ENCODE data around the gene ARID1B.
"Not testable (repeated sequence)": the region's sequence is repeated elsewhere in the genome, so short reads cannot be mapped to it uniquely, and the experiment has no call there.

ARID1B gene

DNA sequence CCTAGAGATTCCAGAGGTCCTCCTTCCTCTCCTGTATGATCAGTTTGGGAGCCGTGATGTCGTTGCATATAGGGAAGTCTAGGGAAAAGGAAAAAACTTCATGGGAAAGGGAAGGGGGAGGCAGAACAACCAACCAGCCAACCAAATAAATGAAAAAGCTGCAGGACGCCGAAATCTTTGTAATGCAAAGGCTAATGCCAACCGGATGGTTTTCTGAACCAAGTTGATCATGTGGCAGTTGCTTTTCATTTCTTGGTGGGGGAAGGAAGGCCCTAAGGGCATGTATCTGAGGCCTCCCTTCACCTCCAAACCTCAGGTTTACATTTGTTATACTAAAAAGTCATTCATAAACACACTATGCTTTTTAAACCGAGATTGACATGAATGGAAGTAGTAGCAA is 167.2 kb downstream of the ARID1B start:
- in situ Hi-C loops (cut with MboI; ENCODE audit: low pct_unique_long_range_greater_than_20kb, low sequenced_read_pairs) = no loop called here

DNA sequence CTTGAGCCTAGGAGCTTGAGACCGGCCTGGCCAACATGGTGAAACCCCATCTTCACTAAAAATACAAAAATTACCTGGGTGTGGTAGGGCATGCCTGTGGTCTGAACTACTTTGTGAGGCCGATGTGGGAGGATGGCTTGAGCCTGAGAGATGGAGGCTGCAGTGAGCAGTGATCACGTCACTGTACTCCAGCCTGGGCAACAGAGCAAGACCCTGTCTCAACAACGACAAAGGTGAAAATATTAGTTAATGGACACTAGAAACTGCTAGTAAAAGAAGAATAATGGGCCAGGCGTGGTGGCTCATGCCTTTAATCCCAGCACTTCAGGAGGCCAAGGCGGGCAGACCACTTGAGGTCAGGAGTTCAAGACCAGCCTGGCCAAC is 168.6 kb downstream of the ARID1B start:
- in situ Hi-C loops (cut with MboI; ENCODE audit: low pct_unique_long_range_greater_than_20kb, low sequenced_read_pairs) = not testable (repeated sequence)

More for the DNA sequence above, 167.2 kb downstream of the ARID1B start:
- no peak for DNase-seq

DNA sequence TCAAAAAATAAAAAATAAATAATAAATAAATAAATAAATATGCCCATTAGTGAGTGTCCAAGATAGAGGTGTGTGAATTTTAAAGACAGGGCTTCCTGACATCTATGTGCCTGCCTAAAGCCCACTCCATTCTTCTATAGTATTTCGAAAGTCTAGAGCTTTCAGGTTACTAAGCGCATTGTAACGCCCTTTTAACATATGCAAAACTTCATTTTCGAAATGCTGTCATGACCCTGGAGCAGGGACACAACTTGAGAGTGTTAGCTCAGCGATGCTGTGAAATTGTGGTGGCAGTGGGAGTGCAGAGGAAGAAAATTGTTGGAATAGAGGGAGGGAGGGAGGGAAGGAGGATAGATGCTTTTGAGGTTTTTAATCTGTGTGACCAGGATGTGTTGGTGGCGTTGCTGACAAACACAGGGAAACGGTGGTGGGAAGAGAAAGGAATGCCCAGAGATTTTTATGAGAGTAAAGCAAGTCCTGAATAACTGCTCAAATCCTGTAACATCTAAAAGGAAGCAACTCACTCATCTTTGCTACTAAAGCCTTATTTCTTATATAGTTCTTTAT is 169.3 kb downstream of the ARID1B start:
- no peak for DNase-seq
- in situ Hi-C loops (cut with MboI; ENCODE audit: low pct_unique_long_range_greater_than_20kb, low sequenced_read_pairs) = no loop called here

More for the DNA sequence above, 168.6 kb downstream of the ARID1B start:
- not testable (repeated sequence) for DNase-seq

DNA sequence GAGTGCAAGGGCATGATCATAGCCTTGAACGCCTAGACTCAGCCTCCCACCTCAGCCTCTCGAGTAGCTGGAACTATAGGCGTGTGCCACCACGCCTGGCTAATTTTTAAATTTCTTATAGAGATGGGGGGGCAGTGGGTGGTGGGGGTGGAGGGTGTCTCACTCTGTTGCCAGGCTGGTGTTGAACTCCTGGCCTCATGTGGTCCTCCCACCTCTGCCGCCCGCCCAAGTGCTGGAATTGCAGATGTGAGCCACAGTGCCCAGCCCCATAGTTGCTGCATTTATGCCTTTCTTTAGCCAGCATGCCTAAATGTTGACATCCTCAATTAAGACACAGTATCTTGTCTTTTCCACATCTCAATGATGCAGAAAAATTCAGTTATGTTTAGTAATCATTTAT is 171.1 kb downstream of the ARID1B start:
- DNase-seq = no peak
- in situ Hi-C loops (cut with MboI; ENCODE audit: low pct_unique_long_range_greater_than_20kb, low sequenced_read_pairs) = no loop called here

DNA sequence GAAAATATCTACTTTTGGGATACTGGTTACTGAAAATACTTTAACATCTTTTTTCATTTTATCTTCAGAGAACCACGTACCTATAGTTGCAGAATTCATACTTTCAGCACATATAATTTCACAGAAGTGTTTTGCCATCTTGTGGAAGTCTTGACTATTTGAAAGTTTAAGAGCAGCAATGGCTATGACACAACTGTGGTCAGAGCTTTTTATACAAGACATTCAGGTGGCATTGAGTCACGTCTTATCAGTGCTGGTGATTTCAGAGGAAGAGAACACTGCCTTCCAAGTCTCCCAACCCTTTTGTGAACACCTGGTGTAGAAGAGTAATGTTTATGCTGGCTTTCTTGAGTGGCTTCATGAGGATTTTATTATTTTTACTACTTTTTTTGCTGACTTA is 171.6 kb downstream of the ARID1B start:
- no peak for DNase-seq
- in situ Hi-C loops (cut with MboI; ENCODE audit: low pct_unique_long_range_greater_than_20kb, low sequenced_read_pairs) = no loop called here

DNA sequence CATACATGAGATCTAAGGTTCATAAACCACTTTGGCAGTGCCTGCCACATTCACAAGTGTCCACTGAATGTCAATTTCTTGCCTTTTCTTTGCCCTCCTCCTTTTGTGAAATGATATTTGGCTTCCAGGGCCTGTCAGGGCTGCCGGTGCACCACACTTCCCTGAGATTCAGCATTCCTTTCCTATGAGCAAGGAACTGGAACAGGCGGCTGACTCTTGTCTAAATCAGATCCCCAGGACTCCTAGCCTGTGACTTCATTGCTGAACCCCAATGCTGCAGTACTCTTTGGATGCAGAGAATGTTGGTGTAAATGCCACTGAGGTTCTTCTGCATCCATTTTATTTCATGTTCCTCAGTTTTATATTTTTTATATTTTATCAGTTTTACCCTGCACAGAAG is 172.2 kb downstream of the ARID1B start:
- in situ Hi-C loops (cut with MboI; ENCODE audit: low pct_unique_long_range_greater_than_20kb, low sequenced_read_pairs) = no loop called here
- DNase-seq = no peak

DNA sequence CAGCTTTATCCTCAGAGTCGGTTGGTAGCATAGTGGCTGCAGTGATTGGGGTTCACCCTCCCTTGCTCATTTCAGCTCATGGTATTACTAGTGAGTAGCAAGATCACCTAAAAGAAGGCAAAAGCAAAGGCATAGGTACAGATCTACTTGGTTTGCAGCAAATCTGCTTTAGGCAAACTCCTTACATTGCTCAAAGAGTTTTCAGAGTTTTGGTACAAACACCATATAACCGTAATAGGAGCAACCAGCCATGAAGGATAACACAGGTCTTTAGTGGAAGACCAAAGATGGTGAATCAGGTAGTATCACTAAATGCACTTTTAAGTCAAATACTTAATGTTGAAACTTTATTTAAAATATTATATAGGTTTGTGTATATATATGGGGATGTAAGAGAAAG is 172.9 kb downstream of the ARID1B start:
- in situ Hi-C loops (cut with MboI; ENCODE audit: low pct_unique_long_range_greater_than_20kb, low sequenced_read_pairs) = no loop called here
- no peak for DNase-seq

DNA sequence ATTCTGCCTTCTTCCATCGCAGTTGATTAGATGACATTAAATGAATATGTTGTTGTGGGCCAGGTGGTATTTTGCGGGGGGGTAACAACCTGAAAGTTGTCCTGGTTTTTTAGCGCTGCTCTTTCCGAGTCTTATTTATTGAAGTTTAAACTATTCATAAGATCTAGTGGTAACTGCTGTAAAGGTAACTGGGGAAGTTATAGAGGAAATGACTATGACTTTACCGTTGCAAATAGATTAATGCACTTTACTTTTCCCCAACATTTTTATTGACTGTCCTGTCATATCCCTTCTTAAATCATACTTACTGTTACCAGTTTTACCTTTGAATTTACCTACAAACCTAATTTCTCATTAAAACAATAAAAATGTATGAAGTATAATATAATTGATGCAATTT is 173.4 kb downstream of the ARID1B start:
- in situ Hi-C loops (cut with MboI; ENCODE audit: low pct_unique_long_range_greater_than_20kb, low sequenced_read_pairs) = no loop called here
- no peak for DNase-seq

DNA sequence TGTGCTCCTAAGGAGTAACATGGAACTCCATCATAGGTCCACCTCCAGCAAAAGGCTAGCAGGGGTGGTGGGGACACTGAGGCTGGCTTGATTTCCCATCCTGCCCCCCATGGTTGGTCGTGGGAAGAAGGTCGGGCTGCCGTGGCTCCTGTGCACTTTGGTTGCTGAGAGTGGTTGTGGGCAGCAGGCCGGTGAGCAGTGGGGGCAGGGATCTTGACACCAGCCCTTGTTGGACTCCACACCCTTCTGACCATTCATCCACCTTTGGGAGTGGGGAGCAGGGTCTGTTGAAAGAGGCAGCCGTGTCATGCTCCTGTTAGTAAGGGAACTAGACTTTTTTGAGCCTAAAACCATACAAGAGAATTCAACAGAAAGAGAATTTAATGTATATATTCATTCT is 175.2 kb downstream of the ARID1B start:
- in situ Hi-C loops (cut with MboI; ENCODE audit: low pct_unique_long_range_greater_than_20kb, low sequenced_read_pairs) = no loop called here
- DNase-seq = no peak

DNA sequence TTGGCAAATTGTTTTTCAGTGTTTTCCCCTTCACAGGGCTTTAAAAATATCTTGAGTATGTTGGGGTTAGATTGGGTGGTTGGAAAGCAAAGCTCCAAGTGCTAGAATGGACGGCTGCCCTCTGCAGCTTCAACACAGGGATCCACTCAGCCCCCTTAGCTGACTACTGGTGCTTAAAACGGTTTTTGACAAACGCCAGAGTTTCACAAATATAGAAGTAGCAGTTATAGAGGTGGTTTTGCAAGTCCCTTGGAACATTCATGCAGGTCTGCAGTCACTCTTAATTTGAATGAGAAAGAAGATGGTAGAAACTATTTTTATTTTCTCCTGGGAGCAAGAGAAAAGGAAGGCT is 175.9 kb downstream of the ARID1B start:
- in situ Hi-C loops (cut with MboI; ENCODE audit: low pct_unique_long_range_greater_than_20kb, low sequenced_read_pairs) = no loop called here
- DNase-seq = no peak

DNA sequence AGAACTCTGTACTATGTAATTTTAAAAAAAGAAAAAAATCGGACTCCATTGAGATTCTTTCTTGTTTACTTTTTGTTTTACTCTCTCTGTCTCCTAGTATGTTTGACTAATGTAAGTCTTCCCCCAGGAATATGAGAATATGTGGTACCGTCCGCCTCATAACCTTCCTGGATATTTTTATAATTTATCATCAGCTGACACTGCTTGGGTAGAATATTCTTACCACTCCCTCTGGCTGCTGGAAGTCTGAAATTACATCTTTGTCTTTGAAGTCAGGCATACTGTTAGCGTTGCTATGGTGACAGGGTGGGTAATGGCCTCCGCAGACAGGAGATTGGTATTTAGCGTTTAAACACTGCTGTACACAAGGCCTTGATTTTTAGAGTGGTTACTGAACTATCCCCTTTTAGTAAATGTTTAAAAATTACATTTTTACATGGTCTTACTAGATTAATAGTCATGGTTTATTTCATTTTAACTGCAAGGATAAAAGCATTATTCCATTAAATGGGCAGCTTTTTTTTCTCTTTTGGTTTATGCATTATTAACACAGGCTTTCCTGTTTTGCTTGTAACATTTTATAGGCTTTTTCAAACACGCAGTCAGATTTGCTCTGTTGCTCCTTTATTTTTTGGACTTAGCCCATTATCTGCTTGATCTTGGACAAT is 176.4 kb downstream of the ARID1B start:
- in situ Hi-C loops (cut with MboI; ENCODE audit: low pct_unique_long_range_greater_than_20kb, low sequenced_read_pairs) = no loop called here
- no peak for DNase-seq

DNA sequence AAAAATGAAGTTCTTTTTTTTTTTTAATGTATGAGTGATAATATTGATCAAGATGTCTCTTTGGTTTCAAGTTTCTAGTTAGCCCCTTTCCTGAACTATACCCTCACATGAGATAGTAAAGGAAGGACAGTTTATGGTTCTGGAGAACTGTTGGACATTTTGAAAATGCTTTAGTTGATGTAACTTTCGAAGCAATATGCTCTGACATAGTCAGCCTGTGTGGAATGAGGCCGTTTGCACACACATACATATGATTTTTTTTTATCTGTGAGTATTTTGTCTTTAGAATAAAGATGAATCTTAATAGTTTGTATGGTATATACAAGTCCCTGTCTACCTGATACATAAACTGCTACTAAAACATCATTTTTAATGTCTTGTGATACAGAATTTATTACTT is 177.0 kb downstream of the ARID1B start:
- DNase-seq = no peak
- in situ Hi-C loops (cut with MboI; ENCODE audit: low pct_unique_long_range_greater_than_20kb, low sequenced_read_pairs) = no loop called here

DNA sequence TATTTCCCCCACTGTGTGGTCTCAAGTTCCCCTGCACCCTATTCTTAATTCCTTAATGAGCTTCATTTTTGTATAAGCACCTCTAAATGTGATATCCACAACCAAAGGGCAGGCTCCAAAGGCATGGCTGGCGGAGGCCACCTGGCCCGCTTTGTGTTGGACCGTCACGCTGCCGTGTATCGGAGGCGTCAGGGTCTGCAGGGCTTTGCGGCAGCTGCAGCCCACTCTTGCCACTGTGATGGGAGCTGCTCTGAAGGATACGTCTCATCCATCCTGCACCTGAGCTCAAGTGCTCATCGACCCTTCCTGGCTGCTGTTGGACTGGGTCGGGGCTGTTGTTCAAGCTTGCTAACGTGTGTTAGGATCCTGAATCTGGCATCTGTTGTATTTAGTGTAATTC is 177.6 kb downstream of the ARID1B start:
- in situ Hi-C loops (cut with MboI; ENCODE audit: low pct_unique_long_range_greater_than_20kb, low sequenced_read_pairs) = no loop called here
- no peak for DNase-seq

DNA sequence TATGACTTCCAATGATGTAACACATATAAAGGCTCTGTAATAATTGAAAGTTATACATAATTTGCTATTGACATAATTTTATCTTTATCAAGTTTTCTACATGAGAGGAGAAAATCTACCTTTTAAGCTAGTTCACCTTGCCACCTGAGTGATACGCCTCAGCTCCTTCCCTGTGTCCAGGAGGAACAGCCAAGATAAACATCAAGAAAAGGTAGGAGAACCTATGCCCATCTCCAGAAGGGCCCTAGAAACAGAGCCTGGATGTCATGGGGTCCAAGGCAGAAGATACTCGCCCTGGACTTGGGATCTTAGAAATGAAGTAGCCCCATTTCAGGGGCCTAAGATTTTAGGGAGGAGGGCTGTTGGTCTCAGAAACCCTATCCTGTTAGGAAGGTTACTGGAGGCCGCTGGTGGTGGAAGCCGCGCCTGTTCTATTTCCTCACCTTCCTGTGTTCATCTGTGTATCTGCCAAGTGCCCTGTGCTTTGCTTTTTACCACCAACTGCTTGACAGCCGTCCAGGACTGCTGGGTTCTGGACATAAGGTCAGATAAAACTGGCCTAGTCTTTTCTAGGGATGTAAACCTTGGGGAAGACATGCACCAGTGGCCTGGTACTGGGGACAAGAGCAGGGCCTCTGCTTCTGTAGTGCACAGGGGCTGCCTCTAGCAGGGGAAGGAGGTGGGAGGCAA is 178.5 kb downstream of the ARID1B start:
- in situ Hi-C loops (cut with MboI; ENCODE audit: low pct_unique_long_range_greater_than_20kb, low sequenced_read_pairs) = no loop called here
- DNase-seq = no peak

DNA sequence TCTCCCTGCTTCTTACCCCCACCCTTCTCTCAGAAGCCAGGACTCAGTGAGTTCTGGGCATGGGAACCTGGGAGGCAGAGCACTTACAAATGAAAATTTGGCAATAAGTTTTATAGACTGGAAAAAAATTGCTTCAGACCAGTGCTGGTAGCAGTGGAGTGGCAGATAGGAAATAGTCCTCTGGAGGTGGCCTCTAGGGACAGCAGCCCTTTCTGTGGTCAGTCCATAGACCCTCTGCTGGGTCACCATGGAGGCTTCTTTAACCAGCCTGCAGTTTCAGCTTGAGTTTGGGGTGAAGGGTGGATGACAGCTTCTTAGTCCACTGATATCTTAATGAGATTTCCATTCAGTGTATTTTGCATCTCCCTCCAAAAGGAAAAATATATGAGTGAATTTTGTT is 179.1 kb downstream of the ARID1B start:
- DNase-seq = no peak
- in situ Hi-C loops (cut with MboI; ENCODE audit: low pct_unique_long_range_greater_than_20kb, low sequenced_read_pairs) = no loop called here

DNA sequence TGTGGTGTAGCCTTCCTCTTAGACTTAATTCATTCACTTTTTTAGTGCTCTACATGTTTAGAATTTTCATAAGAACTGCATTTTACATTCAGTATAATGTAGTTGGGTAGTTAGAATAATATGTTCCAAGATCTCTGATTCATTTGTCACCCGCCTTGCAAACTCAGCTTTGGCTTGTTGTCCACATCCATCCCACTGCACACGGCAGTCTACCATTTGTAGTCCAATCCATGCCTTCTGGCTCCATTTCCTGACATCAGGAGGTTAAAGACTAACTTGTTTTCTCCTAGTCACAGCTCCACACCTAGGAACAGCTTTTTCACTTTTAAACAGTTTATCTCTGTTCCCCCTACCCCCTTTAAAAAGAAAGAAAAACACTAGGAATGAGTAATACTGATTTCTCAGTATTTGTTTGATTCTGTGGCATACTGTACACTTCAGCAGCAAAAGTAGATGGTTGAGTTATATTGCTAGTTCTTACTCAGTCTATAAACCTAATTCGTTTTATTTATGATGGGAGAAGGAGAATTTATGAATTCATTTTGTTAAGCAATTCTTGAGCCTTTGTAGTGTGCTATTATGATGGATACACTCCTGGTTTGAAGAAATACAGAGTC is 180.9 kb downstream of the ARID1B start:
- no peak for DNase-seq

DNA sequence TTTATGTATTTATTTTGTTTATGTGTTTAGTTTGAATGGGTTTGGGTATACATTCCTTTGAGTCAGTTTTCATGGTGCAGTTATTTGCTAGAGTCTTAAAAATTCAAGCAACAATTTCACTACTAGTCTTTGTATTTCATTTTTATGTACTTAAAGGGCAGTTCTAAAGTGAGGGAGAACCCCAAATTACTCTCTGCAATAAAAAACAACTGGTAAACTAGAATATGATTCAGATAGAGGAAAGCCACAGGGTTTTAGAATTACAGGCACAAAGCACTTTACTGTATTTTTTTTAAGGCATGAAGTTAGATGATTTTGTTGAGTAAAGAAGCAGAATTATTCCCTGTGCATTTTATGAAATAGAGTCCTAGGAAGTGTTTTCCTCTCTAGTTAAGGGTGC is 183.3 kb downstream of the ARID1B start:
- no peak for DNase-seq
- in situ Hi-C loops (cut with MboI; ENCODE audit: low pct_unique_long_range_greater_than_20kb, low sequenced_read_pairs) = no loop called here

More for the DNA sequence above, 180.9 kb downstream of the ARID1B start:
- in situ Hi-C loops (cut with MboI; ENCODE audit: low pct_unique_long_range_greater_than_20kb, low sequenced_read_pairs) = no loop called here

DNA sequence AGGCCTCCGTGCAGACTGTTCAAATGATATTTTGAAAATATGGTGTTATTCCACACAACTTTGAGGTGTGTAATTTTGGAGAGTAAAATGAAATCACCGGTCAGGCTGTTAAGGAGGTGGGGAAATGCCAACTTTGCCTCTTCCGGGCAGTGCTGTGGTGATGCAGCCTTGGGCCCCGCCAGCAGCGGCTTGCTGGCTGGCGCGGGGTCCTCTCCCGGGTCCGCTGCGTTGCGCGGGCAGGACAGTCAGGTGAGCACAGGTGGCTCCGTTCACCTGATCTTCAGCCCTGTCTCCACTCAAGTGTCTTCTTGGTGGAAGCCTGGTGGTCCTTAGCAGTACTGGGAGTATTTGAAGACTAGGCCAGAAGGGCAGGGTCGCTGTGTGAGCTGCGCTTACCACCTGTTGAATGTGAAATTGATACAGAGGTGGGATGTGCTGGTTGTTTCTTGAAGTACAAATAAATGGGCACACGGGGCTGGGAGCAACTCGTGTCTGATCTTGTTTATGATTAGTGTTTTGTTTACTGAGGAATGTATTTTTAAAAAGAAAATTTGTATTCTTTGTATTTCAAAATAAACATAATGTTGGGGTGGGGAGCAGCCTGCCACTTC is 184.2 kb downstream of the ARID1B start:
- in situ Hi-C loops (cut with MboI; ENCODE audit: low pct_unique_long_range_greater_than_20kb, low sequenced_read_pairs) = no loop called here
- no peak for DNase-seq

DNA sequence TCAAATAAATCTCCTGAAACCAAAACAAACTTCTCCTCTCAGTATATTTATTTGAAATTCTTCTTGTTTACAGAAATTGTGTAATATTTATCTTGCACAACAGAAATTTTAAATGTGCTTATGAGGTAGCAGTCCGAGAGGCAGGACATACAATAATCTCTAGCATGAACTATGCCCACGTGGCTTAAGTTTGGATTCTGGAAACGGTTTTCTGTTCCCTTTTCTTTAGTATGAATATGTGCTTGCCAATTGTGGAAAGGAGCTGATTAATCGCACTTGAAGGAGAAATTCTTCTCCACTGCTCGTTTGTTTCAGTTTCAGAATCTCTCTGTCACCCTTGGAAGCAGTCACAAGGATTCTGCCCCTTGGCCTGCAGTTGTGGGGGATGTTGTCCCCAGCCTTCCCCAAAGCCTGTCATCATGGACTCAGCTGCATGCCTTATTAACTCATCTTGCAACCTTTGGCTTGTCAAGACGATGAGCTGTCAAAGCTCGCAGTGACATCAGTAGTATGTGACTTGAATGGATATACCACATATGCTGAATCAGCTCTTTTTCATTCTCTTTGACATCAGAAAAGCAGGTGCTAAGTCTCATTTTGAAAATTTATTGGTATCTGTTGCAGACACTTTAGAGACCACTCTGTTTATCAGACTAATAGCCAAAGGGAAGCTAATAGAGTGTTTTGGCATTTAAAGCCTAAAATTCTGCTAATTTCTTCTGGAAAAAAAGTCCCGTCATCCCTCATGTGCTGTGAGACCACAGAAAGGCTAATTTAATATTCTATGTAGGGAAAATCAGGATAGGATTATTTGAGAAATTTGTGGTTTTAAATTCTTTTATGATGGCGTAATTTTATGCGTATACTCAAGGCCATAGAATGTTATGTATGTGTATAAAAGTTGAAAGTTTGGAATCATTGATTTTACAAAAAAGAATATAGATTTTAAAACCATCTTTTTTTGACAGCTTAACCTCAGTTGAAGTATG is 186.8 kb downstream of the ARID1B start:
- in situ Hi-C loops (cut with MboI; ENCODE audit: low pct_unique_long_range_greater_than_20kb, low sequenced_read_pairs) = no loop called here
- no peak for DNase-seq
